GM18907 (cell line): ENCODE results near the gene IFNGR2.
"Not testable (repeated sequence)": the region's sequence is repeated elsewhere in the genome, so short reads cannot be mapped to it uniquely, and the experiment has no call there.

ENCODE experiments used
- ATAC-seq: cut with Tn5 transposase; IDR thresholded peaks from one replicate; pipeline ENCODE4 v1.9.1; 2021; ENCODE audit warnings: mild to moderate bottlenecking, moderate library complexity; ENCODE audit not compliant: unreplicated experiment

Gene IFNGR2

GRCh38 chr21:33433425-33434114, 30.4 kb downstream of the IFNGR2 start:
- no peak for ATAC-seq

DNA sequence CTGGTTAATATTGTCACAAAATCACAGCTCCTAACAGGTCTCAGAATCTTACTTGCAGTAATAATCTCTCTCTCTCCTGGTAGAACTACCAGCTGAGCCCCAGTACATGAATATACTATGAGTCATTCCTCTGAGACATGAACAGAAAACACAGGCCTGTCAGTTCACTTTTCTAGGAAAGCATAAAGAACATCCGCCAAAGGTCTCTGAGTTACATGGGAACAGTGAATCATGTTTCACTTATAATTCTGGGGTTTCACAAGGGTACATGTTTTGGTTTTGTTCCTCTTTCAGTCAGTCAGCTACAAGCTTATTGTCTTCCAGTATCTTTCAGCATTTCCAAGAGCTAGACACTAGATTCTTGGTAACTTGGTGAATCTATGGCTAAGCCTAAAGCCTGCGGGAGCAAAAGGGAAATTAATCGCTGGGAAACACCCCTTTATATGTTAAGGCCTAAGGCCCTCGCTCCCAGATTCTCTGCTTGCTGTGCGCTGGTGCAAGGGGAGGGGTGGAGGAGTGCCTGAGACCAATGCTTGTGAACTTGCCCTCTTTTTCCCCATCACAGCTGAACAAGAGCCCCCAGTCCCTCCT, 31.7 kb downstream of the IFNGR2 start:
- ATAC-seq = peak; percentile 88

DNA sequence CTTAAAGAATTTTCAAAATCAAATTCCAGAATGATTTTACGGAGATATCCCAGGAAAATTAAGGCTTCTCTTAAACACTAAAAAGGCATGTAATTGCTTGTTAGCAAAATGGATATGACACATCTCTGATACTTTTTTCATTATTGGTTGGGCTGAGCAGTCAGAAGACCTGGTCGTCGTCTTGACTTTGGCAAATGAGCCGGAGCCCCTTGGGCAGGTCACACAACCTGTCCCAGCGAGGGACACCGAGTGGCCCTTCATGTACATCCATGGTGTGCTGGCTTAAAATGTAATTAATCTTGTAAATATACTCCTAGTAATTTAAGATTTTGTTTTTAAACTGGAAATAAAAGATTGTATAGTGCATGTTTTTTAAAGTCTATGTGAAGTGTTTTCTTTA, 33.9 kb downstream of the IFNGR2 start:
- ATAC-seq = no peak

GRCh38 chr21:33441489-33442477, 38.6 kb downstream of the IFNGR2 start:
- peak; percentile 64 for ATAC-seq

- no peak for ATAC-seq
Measured at GRCh38 chr21:33443194-33443593, 40.0 kb downstream of the IFNGR2 start.

DNA sequence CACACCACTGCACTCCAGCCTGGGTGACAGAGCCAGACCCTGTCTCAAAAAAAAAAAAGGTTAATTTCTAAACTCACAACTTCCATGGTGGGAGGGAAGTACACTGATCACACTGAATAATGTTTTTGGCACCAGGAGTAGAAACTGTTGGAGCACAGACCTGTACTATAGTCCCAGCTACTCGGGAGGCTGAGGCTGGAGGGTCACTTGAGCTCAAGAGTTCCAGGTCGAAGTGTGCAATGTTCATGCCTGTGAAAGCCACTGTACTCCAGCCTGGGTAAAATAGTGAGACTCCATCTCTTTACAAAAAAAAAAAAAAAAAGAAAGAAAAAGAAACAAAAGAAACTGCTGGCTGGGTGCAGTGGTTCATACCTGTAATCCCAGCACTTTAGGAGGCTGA, 41.3 kb downstream of the IFNGR2 start:
- ATAC-seq = no peak

DNA sequence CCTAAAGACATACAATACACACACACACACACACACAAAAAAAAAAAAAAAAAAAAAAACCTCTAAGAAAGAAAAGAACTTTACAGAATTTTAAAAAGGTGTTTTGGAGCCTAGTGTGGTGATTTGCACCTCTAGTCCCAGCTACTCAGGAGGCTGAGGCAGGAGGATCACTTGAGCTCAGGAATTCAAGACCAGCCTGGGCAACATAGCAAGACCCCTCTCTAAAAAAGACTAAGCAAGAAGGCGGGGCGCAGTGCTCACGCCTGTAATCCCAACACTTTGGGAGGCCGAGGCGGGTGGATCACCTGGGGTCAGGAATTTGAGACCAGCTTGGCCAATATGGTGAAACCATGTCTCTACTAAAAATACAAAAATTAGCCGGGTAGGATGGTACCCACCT, 43.4 kb downstream of the IFNGR2 start:
- ATAC-seq = not testable (repeated sequence)

GRCh38 chr21:33449616-33450015, 46.4 kb downstream of the IFNGR2 start:
- no peak for ATAC-seq

DNA sequence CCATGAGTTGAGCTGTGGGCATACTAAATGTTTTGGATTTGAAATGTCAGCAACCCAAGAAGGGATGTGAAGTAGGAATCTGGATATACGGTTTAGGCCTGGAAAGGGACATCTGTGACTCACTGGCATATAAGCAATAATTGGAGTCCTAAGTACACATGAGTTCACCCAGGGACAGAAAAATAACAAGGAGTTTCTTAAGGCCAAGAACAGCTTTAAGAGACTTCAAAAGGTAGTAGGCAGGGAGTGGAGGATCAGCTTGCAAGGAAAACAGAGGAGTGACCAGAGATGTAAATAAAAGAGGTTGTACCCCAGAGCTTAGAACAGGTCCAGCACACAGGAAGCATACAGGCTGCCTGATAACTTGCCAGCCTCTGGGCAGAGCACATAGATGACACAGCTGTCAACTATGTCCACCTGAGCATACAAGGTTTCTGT, 48.4 kb downstream of the IFNGR2 start:
- no peak for ATAC-seq

GRCh38 chr21:33452362-33452761, 49.1 kb downstream of the IFNGR2 start:
- ATAC-seq = no peak

DNA sequence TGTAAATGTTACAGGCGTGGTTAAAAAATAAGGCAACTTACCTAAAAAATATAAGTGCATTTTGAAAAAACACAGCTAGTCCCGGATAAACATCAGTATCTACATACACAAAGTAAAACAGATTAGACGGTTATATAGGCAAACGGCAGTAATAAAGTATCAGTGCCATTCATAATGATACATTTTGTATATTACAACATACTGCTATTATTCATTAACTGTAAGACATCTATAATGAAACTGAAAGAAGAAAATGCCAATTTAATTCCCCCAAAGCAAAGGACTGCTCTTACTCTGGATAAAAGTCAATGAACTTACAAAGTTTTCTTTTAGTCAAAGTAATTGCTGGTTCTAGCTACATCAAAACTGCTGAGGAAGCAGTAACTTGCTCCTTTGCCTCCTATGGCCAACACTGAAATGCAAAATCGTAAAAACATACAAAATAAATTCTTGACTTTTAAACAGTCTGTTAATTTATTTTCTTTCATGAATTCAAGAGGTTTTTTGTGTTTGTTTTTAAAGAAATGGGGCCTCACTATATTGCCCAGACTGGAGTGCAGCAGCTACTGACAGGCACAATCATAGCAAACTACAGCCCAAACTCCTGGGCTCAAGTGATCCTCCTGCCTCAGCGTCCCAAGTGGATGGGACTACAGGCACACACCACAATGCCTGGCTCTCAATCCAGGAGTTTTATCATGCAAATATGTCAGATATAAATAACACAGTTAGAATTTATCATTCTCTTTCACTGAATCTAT, 52.7 kb downstream of the IFNGR2 start:
- no peak for ATAC-seq

DNA sequence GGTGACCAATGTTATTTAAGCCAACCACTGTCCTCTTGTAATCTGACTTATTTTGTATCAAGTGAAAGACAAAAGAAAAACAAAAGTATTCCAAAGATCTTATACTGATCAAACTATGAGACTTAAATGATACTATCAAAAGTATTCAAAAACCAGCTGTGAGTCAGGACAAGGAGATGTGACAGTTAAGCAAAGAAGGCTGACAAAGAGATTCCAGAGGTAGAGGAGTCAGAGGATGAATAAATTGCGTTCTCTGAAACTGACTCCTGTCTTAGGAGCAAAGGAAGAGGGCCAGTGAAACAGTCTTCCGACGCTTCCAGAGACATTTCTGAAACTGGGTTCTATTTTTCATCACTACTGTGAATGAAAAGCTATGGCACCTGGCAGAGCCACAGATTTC, 55.6 kb downstream of the IFNGR2 start:
- no peak for ATAC-seq

DNA sequence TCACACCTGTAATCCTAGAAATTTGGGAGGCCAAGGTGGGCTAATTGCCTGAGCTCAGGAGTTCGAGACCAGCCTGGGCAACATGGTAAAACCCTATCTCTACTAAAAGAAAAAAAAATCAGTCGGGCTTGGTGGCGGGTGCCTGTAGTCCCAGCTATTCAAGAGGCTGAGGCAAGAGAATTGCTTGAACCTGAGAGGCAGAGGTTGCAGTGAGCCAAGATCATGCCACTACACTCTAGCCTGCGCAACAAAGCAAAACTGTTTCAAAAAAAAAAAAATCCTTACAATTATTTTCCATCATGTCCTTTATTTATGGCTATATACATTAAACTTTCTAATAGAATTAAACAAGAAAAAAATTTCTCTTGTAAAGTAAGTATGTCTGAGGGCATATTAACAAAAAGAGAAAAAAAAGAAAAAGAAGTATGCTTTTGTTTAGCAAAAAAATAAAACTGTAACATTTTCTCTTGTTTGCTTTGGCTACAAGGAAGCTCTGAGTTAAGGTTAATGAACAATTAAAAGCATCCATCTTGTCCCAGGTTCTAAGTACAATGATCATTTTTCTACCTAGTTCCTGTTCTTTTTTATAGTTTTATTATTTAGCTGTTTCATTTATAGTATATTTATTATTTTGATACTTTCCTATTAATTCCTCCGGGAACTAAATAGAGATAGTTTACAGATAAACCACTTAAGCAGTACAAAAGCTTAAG, 58.5 kb downstream of the IFNGR2 start:
- ATAC-seq = no peak

DNA sequence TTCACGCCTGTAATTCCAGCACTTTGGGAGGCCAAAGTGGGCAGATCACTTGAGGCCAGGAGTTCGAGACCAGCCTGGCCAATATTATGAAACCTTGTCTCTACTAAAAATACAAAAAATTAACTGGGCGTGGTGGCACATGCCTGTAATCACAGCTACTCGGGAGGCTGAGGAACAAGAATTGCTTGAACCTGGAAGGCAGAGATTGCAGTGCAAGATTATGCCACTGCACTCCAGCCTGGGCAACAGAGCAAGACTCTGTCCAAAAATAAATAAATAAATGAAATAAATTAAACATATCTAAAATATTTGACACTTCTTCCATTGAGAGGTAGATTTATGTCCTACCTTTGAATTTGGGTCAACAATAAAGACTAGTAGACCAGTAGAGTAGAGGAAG, 66.0 kb downstream of the IFNGR2 start:
- not testable (repeated sequence) for ATAC-seq

DNA sequence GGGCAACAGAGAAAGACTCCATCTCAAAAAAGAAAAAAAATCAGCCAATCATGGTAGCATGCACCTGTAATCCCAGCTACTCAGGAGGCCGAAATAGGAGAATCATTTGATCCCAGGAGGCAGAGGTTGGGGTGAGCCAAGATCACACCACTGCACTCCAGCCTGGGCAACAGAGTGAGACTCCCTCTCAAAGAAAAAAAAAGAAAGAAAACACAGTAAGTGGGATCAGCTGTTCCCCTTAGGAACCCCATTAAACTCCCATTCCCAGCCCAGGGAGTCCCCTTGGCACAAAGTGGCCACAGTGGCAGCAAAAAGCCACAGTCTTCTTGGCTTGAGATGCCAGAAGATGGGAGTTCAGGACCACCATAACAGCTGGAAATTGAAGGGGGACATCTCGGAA, 67.5 kb downstream of the IFNGR2 start:
- ATAC-seq = no peak

GRCh38 chr21:33473344-33473743, 70.1 kb downstream of the IFNGR2 start:
- no peak for ATAC-seq

- ATAC-seq = no peak
Measured at GRCh38 chr21:33477066-33477465, 73.9 kb downstream of the IFNGR2 start.

GRCh38 chr21:33478182-33478581, 75.0 kb downstream of the IFNGR2 start:
- ATAC-seq = no peak

DNA sequence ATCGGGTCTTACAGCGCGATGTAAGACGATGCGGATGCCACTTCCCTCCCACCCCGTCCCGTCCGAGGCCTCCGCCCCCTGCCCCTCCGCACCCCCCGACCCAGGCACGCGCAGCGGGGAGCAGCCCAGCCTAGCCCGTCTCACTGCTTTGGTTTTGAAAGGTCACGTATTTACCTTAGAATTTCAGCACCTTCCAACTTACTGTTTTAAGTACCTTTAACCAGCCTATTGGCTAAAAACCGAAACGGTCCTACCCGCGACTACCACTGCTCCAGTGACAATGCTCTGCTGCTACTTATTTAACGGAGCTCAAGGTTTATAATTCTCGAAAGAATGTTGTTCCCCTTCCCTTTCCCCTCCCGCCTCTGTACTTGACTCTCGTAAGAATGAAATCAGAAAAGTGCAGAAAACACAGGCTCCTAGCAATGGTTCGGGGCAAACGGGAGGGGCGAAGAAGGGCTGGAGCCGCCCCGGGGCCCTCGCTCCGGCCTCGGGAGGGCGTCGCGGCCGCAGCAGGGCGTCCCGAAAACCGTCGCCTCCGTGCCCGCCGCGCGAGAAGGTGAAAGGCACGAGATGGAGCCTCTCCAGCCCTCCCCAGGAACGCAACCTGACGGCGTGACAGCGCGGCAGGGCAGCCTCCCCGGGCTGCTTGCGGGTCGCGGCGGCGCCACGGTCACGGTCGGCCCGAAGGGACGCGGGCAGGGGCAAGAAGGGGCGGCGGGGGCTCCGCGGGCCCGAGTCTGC, 75.9 kb downstream of the IFNGR2 start:
- ATAC-seq = peak; percentile 33
